ENCODE results near the gene ZNF57.
"Not testable (repeated sequence)": the region's sequence is repeated elsewhere in the genome, so short reads cannot be mapped to it uniquely, and the experiment has no call there.

The ZNF57 gene

DNA sequence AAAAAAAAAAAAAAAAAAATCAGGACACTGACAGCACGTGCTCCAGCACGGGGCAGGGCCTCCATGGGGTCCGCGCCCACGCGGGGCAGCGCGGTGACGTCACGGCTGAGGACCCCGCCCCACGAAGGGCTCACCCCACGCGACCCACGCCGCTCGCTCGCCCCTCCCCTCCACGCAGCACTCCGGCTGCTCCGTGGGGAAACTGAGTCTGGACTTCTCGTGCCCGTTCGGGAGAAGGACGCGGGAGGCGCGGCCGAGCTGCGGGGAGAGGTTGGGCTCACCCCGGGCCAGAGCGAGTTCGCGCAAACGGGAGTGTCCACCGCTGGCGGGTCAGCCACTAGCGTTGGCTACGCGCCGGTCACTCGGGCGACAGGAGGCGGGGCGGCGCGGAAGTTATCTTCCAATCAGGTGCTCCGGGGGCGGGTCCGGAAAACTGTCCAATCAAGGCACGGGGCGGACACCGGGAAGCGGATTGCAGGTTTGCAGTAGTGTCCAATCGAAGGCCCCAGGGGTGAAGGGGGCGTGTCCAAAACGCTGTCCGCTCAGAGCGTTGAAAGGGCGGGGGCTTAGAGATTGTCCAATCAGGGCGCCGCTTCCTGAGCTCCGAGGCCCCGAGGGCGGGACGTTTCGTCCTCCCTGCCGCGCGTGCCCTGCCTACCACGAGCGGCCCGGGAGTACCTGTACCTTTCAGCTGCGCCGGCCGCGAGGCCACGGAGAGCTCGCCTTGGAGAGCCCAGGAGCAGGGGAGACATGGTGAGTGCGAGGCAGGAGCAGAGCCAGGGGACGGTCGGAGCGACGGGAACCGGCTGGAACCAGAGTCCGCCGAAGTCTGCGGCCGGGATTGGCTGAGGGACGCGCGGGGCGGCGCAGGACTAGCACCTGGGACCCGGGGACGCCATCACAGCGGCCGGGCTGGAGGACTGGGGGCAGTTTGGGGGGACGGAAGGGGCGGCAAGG lies at the start of gene ZNF57:
TSS of gene ZNF57 (plus strand) at position 633 of the 957 bp plus-strand sequence. CDS start at position 751, 118 bp downstream.
- peak; percentile 91 for DNase-seq

DNA sequence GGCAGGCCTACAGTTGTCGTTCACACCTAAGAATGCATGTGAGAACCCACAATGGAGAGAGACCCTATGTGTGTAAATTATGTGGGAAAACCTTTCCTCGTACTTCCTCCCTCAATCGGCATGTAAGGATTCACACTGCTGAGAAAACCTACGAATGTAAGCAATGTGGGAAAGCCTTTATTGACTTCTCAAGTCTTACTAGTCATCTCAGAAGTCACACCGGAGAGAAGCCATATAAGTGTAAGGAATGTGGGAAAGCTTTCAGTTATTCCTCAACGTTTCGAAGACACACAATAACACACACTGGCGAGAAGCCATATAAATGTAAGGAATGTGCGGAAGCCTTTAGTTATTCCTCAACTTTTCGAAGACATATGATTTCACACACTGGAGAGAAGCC lies 48.1 kb upstream of the ZNF57 start:
- DNase-seq, result no peak

- no peak for DNase-seq
Observed at GRCh38 chr19:2853015-2853606, 47.6 kb upstream of the ZNF57 start.

- DNase-seq, result no peak
Observed at GRCh38 chr19:2854849-2855248, 45.9 kb upstream of the ZNF57 start.

DNA sequence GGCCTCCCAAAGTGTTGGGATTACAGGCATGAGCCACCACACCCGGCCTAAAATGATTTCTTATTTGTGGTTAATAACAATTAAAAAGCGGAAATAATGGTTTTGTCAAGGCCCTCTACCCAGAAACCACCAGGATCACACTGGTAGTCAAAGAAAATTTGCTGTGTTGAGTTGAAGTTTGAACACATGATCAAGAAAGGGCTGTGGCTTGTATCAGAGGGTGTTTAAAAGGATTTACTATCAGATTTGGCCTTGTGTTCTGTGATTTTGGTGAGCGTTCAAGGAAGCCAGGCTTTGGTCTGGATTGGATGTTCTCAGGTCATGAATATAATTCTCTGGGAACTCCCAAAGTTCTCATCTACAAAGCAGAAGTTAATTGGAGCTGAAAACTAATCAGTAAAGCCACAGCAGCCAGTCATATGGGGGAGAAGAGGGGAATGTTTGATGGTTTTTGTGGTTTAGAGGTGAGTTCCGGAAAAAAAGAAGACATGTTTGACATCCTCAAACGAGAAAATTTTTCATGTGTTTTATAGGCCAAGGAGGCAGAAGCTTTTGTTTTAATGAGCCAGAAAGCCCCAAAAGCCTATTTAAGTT lies 44.2 kb upstream of the ZNF57 start:
- no peak for DNase-seq

DNA sequence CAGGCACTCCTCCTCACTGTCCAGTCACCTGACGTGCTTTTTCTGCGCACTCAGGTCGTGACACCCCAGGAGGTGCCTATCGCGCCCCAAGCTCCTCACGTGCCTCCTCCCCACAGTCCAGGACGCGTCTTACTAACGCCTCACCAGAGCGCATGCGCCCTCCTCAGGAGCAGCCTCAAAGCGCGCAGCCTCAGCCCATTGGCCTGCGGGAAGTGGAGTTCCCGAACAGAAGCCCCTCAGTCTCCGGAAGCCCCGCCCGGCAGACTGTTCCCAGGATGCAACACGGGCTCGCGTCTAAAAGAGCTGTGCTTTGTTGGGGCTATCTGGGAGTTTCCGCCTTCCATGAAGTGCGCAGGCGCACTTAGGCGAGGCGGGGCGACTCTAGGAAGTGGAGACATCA lies 41.9 kb upstream of the ZNF57 start:
- no peak for DNase-seq

DNA sequence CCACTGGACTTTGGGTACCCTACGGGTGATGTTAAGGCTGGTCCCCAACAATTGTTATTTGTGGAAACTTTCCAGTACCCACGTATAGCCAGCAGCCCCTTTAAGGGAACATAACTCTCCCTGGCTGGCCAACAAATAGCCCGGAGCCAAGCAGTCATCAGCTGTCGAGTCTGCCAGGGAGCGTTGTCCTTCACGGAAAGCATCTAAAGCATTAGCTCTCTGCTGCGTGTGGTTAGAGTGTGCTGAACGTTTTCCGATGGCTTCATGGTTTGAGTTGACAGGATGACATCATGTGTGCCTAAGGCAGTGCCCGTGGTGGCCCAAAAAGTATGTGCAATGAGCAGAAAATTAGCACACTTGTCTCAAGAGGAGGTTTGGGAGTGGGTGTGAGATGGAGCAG lies 36.9 kb upstream of the ZNF57 start:
- DNase-seq, result no peak

- no peak for DNase-seq
Observed at GRCh38 chr19:2865334-2866100, 35.2 kb upstream of the ZNF57 start.

GRCh38 chr19:2866495-2867024 lies 34.2 kb upstream of the ZNF57 start:
- DNase-seq, result no peak

GRCh38 chr19:2867025-2867991 lies 33.4 kb upstream of the ZNF57 start, which contains the start of gene ZNF556:
Gene ZNF556 (plus strand): TSS chr19:2867335. CDS start chr19:2867422, 87 bp downstream.
- DNase-seq, result no peak

- no peak for DNase-seq
Observed at GRCh38 chr19:2869618-2870017, 31.1 kb upstream of the ZNF57 start.

GRCh38 chr19:2872175-2872574 lies 28.6 kb upstream of the ZNF57 start:
- not testable (repeated sequence) for DNase-seq

- DNase-seq, result no peak
Observed at GRCh38 chr19:2877398-2878331, 23.1 kb upstream of the ZNF57 start.

DNA sequence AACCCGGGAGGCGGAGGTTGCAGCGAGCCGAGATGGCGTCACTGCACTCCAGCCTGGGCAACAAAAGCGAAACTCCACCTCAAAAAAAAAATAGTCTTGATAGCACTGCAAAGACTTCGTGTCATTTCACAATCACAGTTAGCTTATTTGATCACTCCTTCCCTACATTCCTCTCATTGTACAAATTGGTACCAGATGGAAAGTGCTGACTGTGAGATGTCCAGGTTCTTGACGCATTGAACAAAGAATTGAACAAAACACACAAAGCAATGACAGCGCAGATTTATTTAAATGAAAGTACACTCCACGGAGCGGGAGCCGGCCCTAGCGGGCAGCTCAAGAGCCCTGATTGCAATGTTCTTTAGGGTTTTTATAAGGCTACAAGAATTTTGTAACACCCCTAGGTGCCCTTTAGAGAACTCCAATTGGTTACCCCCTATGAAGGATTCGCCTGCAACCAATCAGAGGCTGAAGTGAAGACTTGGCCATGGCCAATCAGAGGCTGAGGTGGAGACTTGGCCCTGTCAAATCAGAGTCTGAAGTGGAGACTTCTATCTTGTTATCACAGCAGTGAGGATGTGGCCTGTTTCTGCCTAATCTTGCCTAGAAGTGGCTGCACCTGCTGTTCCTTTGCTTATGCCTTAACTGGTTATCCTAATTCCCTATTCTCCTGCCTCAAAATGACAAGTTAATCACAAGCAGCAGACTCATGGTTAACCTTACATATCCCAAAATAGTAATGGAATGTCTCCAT lies 16.9 kb upstream of the ZNF57 start:
- no peak for DNase-seq

DNA sequence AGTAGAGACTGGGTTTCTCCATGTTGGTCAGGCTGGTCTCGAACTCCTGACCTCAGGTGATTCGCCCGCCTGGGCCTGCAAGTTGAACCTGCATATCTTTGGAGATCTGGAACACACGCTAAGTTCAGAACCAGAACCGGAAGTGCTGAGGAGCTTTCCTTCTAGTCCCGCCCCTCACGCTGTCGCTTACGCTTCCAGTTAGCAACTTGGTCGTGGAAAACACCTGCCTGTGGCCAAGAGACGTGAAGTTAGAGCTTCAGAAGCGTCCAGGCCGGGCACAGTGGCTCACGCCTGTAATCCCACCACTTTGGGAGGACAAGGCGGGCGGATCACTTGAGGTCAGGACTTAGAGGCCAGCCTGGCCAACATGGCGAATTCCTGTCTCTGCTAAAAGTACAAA lies 15.0 kb upstream of the ZNF57 start:
- no peak for DNase-seq

DNA sequence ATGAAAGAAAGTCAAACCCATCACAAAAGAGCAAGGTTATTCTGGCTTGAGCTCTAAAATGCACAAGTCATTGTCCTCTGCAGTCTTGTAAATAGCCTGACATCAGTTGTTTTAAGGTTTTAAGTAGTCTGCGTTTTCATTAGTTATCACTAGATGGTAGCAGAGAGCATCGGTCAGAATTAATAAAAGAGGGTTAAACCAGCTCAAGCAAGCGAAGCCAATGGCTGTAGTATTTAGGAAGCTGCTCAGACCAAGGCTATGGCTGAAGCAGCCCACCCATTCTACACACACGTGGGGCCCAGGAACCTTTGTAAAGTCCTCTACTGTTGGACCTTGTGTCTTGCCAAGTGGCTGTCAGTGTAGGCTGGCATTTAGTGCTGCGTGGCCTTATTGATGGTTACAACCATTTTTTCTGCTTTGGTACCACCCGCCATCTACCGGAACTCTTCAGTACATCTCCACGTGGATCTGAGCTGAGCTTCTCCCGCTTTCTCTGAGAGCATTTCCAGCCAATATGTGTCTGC lies 13.3 kb upstream of the ZNF57 start:
- peak; percentile 82 for DNase-seq

- DNase-seq, result no peak
Observed at GRCh38 chr19:2888731-2889224, 11.9 kb upstream of the ZNF57 start.

DNA sequence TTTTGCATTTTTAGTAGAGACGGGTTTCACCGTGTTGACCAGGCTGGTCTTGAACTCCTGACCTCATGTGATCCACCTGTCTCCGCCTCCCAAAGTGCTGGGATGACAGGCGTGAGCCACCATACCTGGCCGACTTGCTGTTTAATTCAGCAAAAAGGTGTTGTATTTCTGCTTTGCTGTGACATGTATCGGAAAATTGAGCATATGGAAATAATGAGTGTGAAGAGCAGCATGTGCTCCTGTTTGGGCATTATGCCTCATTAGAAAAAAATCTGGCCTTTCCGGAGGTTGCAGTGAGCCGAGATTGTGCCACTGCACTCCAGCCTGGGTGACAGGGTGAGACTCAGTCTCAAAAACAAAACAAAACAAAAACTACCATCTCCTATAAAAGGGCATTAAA lies 10.2 kb upstream of the ZNF57 start:
- DNase-seq, result not testable (repeated sequence)

GRCh38 chr19:2896694-2897093 lies 4.0 kb upstream of the ZNF57 start:
- no peak for DNase-seq
